Spleen (tissue), 11 donors: ENCODE data around the gene TIMP2. TPM values are rescaled to one million over a fixed set of nuclear protein-coding genes. Genes with fewer than 3 reads are reported as not detected.

ENCODE experiments used
- DNase-seq: peaks from one replicate; pipeline ENCODE4 v3.0.0-alpha.2; 2020
- H3K27ac ChIP-seq, 8 donors: fragments of 200-600 bp; sonication (generic) in 7 of 8; 1 replicate in 4 of 8; 2 replicates in 4 of 8; pipeline versions ENCODE4 v1.5.0 to v1.8.0; 2016 to 2021; ENCODE audit warnings: inconsistent platforms in 4 of 8, mild to moderate bottlenecking in 4 of 8, moderate library complexity in 1 of 8
- H3K27me3 ChIP-seq, 7 donors: fragments of 200-600 bp; sonication (generic) in 6 of 7; replicated peaks in 1 of 7; 1 replicate in 4 of 7; 2 replicates in 3 of 7; pipeline versions ENCODE4 v1.5.0 to v1.8.0; 2016 to 2021; ENCODE audit warnings: inconsistent platforms in 3 of 7, mild to moderate bottlenecking in 1 of 7
- H3K36me3 ChIP-seq, 6 donors: fragments of 200-600 bp; sonication (generic) in 5 of 6; 1 replicate in 4 of 6; 2 replicates in 2 of 6; pipeline versions ENCODE4 v1.5.0 to v1.8.0; 2016 to 2021; ENCODE audit warnings: inconsistent platforms in 2 of 6
- H3K4me1 ChIP-seq, 6 donors: fragments of 200-600 bp; sonication (generic) in 5 of 6; 1 replicate in 3 of 6; 2 replicates in 3 of 6; pipeline versions ENCODE4 v1.5.0 to v1.8.0; 2016 to 2021; ENCODE audit warnings: inconsistent platforms in 3 of 6
- H3K4me3 ChIP-seq, 8 donors: fragments of 200-600 bp; sonication (generic) in 7 of 8; 1 replicate in 4 of 8; 2 replicates in 4 of 8; pipeline versions ENCODE4 v1.5.0 to v1.8.0; 2016 to 2021; ENCODE audit warnings: inconsistent platforms in 4 of 8, mild to moderate bottlenecking in 4 of 8, moderate library complexity in 2 of 8
- H3K9me3 ChIP-seq, 8 donors: fragments of 200-600 bp; sonication (generic) in 7 of 8; 1 replicate in 4 of 8; 2 replicates in 4 of 8; pipeline versions ENCODE4 v1.5.0 to v1.8.0; 2016 to 2021; ENCODE audit warnings: inconsistent platforms in 4 of 8
- CTCF ChIP-seq, 11 experiments: fragments of 200-600 bp in 7 of 11; fragments of 450-650 bp in 4 of 11; sonication (generic) in 4 of 11; IDR thresholded peaks in 8 of 11; conservative IDR thresholded peaks in 3 of 11; 1 replicate in 7 of 11; 2 replicates in 4 of 11; pipeline versions ENCODE4 v1.4.0 to v1.8.0; 2016 to 2021; ENCODE audit warnings: antibody characterized with exemption in 11 of 11, inconsistent platforms in 4 of 11, mild to moderate bottlenecking in 1 of 11
- POLR2A ChIP-seq, 3 donors: fragments of 450-650 bp; IDR thresholded peaks; one replicate each; pipeline ENCODE4 v1.5.1; 2017; ENCODE audit warnings: antibody characterized with exemption in 3 of 3, mild to moderate bottlenecking in 1 of 3
- POLR2AphosphoS5 ChIP-seq, 3 donors: sonication (generic); formaldehyde crosslinking; IDR thresholded peaks; one replicate each; pipeline ENCODE4 v1.5.1; 2017; ENCODE audit warnings: antibody characterized with exemption in 3 of 3
- WGBS, 5 donors: extraction: QIAGEN DNeasy Blood & Tissue Kit in 3 of 5; methylation state at CpG; one replicate each; pipeline versions ENCODE4 v1.1.5 to v1.1.7; 2013 to 2018; 5-methylcytosine and 5-hydroxymethylcytosine counted together
- intact Hi-C: fragments of 100-400 bp; cut with DNase I; formaldehyde crosslinking; loops from one replicate; pipeline ENCODE4 v1.15.0; 2023; ENCODE audit warnings: low total_unique reads
- polyA plus RNA-seq, 3 donors: library from polyadenylated mRNA; stranded (reverse); fragments of 200-250 nt; gene quantifications; one replicate each; pipeline ENCODE4 v1.2.1, GENCODE V29; 2013
- total RNA-seq, 7 donors: library from RNA; depleted of rRNA in 3 of 7; stranded (reverse); fragments of >200 nt in 3 of 7; fragmentation: NEBNext Ultra II Directional in 4 of 7; extraction: Animal tissue kit (Norgen Biotek cat#: 25700) in 4 of 7; gene quantifications; one replicate each; pipeline versions ENCODE4 v1.1.0 to v1.2.1, GENCODE V29; 2016 to 2021
- donor health status: healthy with polysubstance abuse.
- donor health status: DM: no; HTN: no; CAD: no; lungs with moderate emphysema.
- donor health status: DM: no; HTN: no; CAD: no.
- donor health status: Bipolar disorder and iron deficiency.
- donor health status: healthy.
- donor health status: DM: no; HTN: no; CAD: no.
- donor health status: DM: yes; HTN: yes; CAD: no.

The TIMP2 gene
- total and polyA plus RNA-seq, 10 donors: 16.3 to 333 (median 181) TPM

GRCh38 chr17:78972507-78973105, 47.4 kb upstream of the TIMP2 start:
- peaks cover 13 to 70% (median 39%) of the 10 kb centered on the region in 6 donors for H3K4me1 ChIP-seq
- TF ChIP-seq POLR2AphosphoS5 (IDR thresholded peaks at IDR 0.05) (no peak), CTCF (IDR thresholded peaks at IDR 0.05 in 8 of 11, conservative IDR thresholded peaks at IDR 0.05 in 3 of 11) (no peak), POLR2A (IDR thresholded peaks at IDR 0.05) (no peak)

GRCh38 chr17:78971756-78972506, 46.7 kb upstream of the TIMP2 start:
- H3K4me1 ChIP-seq: peaks cover 8 to 64% (median 33%) of the 10 kb centered on the region in 6 donors
- DNase-seq: no peak
- H3K9me3 ChIP-seq: no peaks in the 10 kb centered on the region
- H3K4me3 ChIP-seq: peak overlapping the region in 1 of 8 donors; percentile 36
- no peaks in the 10 kb centered on the region for H3K27me3 ChIP-seq
- no peak for TF ChIP-seq CTCF (IDR thresholded peaks at IDR 0.05 in 8 of 11, conservative IDR thresholded peaks at IDR 0.05 in 3 of 11)
- TF ChIP-seq POLR2AphosphoS5 (IDR thresholded peaks at IDR 0.05): no peak
- no peak for TF ChIP-seq POLR2A (IDR thresholded peaks at IDR 0.05)
- H3K36me3 ChIP-seq: peaks cover 0 to 21% (median 0%) of the 10 kb centered on the region in 6 donors
- 78 to 83% (median 82%) methylated on average over 22 of the region's 22 CpGs for WGBS, 5 donors
- intact Hi-C loops: loop anchor here (5.0 kb wide), 1 partner anchor 110 kb away; no protein-coding TSS in a partner anchor
- peak overlapping the region in 7 of 8 donors; percentile 46 to 69 (median 55) for H3K27ac ChIP-seq

More at GRCh38 chr17:78972507-78973105, 47.4 kb upstream of the TIMP2 start:
- H3K9me3 ChIP-seq: no peaks in the 10 kb centered on the region
- no peaks in the 10 kb centered on the region for H3K27me3 ChIP-seq
- peaks cover 0 to 21% (median 0%) of the 10 kb centered on the region in 6 donors for H3K36me3 ChIP-seq
- no peak for DNase-seq
- H3K4me3 ChIP-seq: no peak overlapping the region
- peak overlapping the region in 5 of 8 donors; percentile 20 to 43 (median 33) for H3K27ac ChIP-seq
- WGBS, 5 donors: 81 to 91% (median 87%) methylated on average over 15 of the region's 15 CpGs
- intact Hi-C loops: loop anchor here (5.0 kb wide), 1 partner anchor 110 kb away; no protein-coding TSS in a partner anchor

GRCh38 chr17:78970834-78971755, 45.9 kb upstream of the TIMP2 start:
- Histone ChIP-seq H3K36me3 (peaks cover 0 to 21% (median 0%) of the 10 kb centered on the region in 6 donors), H3K27ac (peak overlapping the region in 7 of 8 donors; percentile 46 to 69 (median 55)), H3K27me3 (no peaks in the 10 kb centered on the region), H3K4me3 (peak overlapping the region in 1 of 8 donors; percentile 36), H3K9me3 (no peaks in the 10 kb centered on the region), H3K4me1 (peaks cover 7 to 58% (median 29%) of the 10 kb centered on the region in 6 donors)
- 36 to 50% (median 41%) methylated on average over 24 to 33 of the region's 33 CpGs for WGBS, 5 donors
- peak; percentile 92 for DNase-seq
- intact Hi-C loops: loop anchor here (5.0 kb wide), 1 partner anchor 109 kb away; no protein-coding TSS in a partner anchor
- TF ChIP-seq POLR2AphosphoS5 (IDR thresholded peaks at IDR 0.05) (peak; percentile 56 to 67 (median 59)), POLR2A (IDR thresholded peaks at IDR 0.05) (no peak), CTCF (IDR thresholded peaks at IDR 0.05 in 8 of 11, conservative IDR thresholded peaks at IDR 0.05 in 3 of 11) (peak; percentile 79 to 97 (median 91))
